ENCODE results near the gene PFN1.

Gene PFN1

GRCh38 chr17:4968486-4969046 is 20.2 kb upstream of the PFN1 start:
- DNase-seq (ENCODE audit: extremely low read depth, low read depth) = no peak
- TF ChIP-seq CTCF (IDR thresholded peaks at IDR 0.05; ENCODE audit: low read depth, low read length, missing control alignments) = no peak
- peak overlapping the region; percentile 62 for H3K4me3 ChIP-seq (replicated peaks; ENCODE audit: low read depth, low read length)

GRCh38 chr17:4967539-4968485 is 19.5 kb upstream of the PFN1 start, which contains the start of gene SPAG7:
Gene SPAG7, minus strand, starts transcription at chr17:4967817. Its CDS starts 13 bp downstream, at chr17:4967804.
- peak within 1 kb of the TSS; percentile 62 for H3K4me3 ChIP-seq (replicated peaks; ENCODE audit: low read depth, low read length)
- TF ChIP-seq CTCF (IDR thresholded peaks at IDR 0.05; ENCODE audit: low read depth, low read length, missing control alignments) = no peak
- DNase-seq (ENCODE audit: extremely low read depth, low read depth) = peak; percentile 92

- H3K4me3 ChIP-seq (replicated peaks; ENCODE audit: low read depth, low read length) = peak overlapping the region; percentile 62
- peak; percentile 100 for DNase-seq (ENCODE audit: extremely low read depth, low read depth)
Observed at GRCh38 chr17:4966844-4967538, 18.7 kb upstream of the PFN1 start.

GRCh38 chr17:4965311-4965986 is 17.1 kb upstream of the PFN1 start:
- TF ChIP-seq CTCF (IDR thresholded peaks at IDR 0.05; ENCODE audit: low read depth, low read length, missing control alignments) = no peak
- DNase-seq (ENCODE audit: extremely low read depth, low read depth) = no peak
- H3K4me3 ChIP-seq (replicated peaks; ENCODE audit: low read depth, low read length) = no peak overlapping the region

More at GRCh38 chr17:4966844-4967538, 18.7 kb upstream of the PFN1 start:
- no peak for TF ChIP-seq CTCF (IDR thresholded peaks at IDR 0.05; ENCODE audit: low read depth, low read length, missing control alignments)

- no peak for DNase-seq (ENCODE audit: extremely low read depth, low read depth)
- no peak overlapping the region for H3K4me3 ChIP-seq (replicated peaks; ENCODE audit: low read depth, low read length)
- TF ChIP-seq CTCF (IDR thresholded peaks at IDR 0.05; ENCODE audit: low read depth, low read length, missing control alignments) = no peak
Observed at GRCh38 chr17:4960279-4960922, 12.1 kb upstream of the PFN1 start.
